Measurements from ENCODE around the gene RASA4.
"Not testable (repeated sequence)": the region's sequence is repeated elsewhere in the genome, so short reads cannot be mapped to it uniquely, and the experiment has no call there.

The RASA4 gene

DNA sequence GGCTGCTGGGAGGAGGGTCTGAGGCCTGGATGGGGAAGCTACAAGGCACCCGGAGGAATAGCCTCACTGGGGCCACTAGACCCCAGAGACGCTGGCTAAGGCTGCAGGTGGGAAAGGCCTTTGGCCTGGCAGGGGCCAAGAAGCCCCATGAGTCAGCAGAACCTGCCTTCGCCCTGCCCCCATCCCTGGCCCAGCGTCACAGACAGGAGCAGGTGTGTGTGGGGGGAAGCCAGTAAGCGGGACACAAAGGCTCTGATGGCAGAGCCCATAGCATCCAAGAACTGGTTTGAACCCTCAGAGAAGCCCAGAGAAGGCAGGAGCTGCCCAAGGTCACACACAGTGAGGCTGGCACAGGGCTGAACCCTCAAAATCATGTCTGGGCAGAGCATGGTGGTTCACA is 9.7 kb downstream of the RASA4 start:
- not testable (repeated sequence) for DNase-seq

DNA sequence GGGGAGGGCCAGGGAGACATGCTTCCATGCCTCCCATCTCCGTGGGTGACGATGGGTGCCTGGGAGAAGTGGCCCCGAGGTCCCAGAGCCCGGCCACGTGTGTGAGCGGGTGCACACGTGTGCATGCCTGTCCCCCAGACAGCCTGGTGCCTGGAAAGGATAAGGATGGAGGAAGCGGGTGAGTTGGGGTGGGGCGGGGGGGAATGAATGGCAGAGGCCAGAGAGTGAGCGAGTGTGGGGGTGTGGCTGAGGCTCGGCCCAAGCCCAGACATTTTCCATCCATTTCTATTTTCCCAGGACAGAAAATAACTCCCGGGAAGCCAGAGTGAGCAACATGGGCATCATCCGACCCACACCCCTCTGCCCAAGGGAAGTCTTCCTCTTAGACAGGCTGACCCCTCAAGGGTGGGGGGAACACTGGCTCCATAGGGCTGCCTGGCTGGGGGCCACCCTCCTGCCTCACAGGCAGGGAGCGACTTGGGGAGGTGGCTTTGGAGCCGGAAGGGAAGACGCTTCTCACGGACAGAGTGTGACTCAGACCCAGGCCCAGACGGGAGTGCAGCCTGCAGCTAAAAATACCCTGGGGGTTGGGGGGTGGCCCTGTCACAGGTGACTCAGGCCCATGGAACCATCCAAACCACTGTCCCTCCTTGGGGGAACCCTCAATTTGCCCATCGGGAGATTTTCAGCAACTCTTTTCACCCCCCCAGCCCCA is 12.0 kb downstream of the RASA4 start:
- not testable (repeated sequence) for DNase-seq

DNA sequence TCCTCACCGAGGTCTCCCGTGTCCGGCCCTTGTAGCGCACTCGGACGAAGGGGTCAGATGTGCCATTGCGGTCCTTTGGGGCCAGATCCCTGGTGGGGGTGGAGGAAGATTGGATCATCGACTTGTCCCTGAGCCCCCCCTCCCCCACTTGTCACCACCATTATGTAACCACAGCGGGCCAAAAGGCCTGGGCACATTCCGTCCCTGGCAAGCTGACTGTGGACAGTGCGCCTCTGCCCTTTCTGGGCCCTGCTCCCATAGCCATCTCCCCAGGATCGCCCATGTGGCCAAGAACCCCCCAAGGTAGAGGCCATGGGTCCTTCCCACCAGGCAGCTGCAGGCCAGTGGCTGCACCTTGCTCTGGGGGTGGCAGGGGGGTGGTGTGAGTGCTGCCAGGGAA is 14.2 kb downstream of the RASA4 start:
- not testable (repeated sequence) for DNase-seq

DNA sequence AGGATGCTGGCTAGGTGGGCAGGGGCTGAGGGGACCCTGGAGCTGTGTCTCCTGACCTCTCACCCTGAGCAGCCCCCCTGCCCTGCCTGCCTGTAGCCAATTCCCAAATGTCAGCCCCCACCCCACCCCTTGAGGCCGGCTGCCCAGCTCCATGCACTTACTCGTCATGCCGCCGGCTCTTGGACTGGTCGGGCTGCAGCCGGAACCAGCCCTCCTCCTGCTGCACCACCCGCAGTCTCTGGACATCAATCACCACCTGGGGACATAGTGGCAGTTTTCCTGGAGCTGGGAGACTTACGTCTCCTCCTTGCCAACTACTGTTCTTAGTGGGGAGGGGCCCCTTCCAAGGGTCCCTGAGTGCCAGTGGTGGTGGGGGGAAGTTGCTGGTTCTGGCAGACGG is 16.9 kb downstream of the RASA4 start:
- DNase-seq, result not testable (repeated sequence)

DNA sequence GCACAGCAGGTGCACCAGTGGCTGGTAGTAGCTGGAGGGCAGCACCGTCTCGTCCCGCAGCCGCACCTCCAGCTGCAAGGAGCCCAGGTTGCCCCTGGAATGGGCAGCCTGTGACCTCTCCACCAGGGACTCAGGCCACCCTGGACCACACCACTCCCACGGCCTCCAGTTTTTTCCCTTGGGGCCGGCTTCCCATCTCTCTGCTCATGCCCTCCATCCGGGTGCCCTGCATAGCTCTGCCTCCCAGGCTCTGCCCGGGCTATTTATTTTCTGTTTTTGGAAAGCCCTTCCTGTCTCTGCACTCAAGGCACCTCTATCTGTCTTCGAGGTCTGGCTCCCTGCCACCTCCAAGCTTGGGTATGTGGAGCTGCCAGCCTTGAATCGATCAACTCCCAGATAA is 20.5 kb downstream of the RASA4 start:
- not testable (repeated sequence) for DNase-seq

DNA sequence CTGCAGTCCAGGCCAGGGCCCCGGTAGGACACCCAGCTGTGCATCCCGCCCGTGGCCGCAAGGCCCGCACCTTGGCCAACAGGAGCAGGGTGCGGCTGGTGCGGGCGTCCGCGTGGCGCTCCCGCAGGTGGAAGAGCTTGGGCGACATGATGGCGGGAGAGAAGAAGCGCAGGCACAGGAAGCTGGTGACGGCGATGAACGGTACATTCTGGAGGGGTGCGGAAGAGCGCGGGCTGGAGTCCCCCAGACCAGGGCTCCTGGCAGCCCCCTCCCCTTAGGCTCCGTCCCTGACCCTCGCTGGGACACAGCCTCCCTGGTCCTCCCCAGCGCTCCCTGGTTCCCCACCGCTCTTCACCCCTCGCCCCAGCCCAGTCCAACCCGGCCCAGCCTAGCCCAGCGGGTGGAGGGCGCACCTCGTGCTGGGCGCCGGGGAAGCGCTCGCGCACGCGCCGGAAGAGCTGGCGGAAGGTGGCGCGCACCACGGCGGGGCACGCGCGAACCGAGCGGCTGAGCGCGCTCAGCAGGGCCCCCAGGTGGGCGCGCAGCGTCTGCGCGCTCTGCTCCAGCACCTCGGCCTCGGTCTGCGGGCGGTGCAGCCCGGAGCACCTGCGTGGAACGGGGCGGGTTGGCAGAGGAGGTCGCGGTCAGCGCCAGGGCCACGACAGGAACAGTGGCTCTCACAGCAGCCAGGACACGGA is 22.8 kb downstream of the RASA4 start:
- DNase-seq, result not testable (repeated sequence)

DNA sequence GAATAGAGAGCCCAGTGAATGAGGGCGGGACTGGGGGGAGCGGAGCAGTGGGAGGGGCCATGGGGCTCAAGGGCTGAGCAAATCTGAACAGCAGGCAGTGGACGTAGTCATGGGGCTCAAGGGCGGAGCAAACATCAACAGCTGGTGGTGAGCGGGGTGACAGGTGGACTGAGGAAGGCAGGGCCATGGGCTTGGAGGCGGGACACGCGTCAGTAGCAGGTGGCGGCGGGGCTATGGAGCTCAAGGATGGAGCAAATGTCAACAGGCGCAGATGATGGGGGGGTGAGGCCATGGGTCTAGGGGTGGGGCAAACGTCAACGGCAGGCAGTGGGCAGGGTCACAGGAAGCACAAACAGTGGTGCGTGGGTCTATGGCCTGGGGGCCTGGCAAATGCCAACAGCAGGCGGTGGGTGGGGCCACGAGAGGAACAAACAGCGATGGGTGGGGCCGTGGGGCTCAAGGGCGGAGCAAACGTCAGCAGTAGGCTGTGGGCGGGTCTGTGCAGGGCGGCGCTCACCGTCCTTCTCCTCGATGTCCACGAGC is 24.0 kb downstream of the RASA4 start:
- DNase-seq, result not testable (repeated sequence)

DNA sequence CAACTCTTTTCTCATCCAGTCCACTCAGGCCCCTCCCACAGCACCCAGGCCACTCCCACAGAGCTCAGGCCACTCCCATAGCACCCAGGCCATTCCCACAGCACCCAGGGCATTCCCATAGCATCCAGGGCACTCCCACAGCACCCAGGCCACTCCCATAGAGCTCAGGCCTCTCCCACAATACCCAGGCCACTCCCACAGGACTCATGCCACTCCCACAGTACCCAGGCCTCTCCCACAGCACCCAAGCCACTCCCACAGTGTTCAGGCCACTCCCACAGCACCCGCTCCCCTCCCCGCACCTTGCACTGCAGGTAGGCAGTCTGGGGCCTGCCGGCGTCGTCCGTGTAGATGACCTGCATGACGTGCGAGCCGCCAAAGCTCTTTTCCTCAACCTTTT is 26.7 kb downstream of the RASA4 start:
- DNase-seq, result not testable (repeated sequence)

DNA sequence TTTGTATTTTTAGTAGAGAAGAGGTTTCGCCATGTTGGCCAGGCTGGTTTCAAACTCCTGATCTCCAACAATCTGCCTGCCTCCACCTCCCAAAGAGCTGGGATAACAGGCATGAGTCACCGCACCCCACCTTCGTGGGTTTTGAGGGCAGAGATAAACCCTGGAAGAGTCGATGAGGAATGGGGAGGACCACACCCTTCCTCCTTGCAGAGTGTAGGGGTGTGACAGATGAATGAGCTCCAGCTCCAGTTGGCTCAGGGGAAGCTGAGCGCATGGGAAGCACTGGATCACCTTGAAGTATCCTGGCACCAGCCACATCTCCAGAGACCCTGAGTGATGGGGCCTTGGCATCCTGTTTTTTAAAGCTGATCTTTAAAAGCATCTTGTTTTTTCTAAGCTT is 33.1 kb downstream of the RASA4 start:
- DNase-seq, result not testable (repeated sequence)

DNA sequence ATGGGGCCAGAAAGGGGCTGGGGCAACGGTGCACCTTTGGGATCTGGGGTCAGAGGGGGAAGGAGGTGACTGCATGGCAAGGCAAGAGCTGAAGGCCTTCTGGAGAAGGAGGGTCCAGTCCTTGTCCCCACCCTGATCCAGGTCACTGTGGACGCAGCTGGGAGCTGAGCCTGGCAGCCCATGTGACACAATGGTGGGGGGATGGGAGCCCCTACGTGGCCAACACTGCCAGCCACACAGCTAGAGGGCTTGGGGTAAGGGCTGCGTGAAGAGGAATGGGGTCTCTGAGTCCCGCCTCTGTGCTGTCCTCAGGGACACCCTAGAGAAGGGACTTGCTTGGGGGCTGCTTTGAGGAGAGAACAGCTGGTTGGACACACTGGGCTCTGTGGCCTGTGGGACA is 34.8 kb downstream of the RASA4 start:
- not testable (repeated sequence) for DNase-seq

DNA sequence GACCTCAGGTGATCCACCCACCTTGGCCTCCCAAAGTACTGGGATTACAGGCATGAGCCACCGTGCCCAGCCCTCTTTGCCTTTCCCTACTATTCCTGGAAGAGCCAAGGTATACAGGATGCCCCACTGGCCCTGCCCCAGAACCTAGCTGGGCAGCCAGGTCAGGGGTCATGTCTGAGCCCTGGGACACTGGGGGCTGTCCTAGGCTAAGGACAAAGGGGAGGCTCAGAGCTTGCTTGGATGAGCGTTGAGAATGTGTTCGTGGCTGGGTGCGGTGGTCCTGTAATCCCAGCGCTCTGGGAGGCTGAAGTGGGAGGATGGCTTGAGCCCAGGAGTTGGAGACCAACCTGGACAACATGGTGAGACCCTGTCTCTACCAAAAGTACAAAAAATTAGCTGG is 38.1 kb downstream of the RASA4 start:
- DNase-seq, result not testable (repeated sequence)

DNA sequence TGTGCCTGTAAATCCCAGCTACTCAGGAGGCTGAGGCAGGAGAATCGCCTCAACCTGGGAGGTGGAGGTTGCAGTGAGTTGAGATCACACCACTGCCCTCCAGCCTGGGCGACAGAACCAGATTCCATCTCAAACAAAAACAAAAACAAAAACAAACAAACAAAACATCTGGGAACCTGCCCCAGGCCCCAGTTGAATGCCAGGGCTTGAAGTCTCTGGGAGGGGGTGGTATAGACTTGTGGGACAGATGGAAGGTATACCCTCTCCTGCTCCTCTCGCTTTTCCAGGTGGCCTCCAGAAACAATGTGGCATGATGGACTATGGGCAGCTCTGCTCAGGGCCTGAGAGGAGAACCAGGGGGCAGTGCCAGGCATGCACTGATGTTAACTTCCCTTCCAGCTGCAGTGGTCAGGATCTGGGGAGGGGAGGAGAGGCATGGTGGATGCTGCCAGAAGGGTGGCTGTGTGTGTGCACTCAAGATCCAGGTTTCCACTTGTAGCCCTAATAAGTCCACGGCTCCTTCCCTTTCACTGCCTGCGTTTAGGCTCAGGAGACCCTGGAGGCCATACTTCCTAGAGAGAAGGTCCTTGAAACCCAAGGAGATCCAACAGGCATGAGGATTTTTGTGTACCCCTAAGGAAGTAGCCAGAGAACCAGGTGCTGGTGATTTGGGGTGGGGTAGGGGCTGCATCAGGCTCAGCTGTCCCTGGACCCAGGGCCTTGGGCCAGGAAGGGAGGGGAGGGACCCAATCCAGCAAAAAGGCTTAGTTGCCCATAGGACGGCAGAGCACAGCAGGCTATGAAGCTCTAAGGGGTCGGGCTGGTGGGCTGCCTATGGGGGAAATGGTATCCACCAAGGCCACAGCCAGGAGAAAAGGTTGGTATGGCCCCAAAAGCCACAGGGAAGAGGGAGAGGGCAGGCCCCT is 39.0 kb downstream of the RASA4 start:
- not testable (repeated sequence) for DNase-seq

DNA sequence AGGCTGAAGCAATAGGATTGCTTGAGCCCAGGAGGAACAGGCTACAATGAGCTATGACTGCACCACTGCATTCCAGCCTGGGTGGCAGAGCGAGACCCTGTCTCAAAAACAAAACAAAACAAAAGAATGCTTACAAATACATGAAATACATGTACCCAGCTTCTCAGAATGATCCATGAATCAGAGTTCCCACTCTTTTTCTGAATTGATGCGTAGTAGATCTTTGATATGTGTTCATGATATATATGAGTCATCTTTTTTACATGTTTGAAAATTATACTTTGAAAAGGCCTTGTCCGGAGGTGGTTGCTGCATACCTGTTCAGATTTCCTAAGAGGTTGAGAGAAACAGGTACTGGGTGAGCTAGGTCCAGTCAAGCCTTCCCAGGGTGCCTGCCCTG is 40.2 kb downstream of the RASA4 start:
- not testable (repeated sequence) for DNase-seq

DNA sequence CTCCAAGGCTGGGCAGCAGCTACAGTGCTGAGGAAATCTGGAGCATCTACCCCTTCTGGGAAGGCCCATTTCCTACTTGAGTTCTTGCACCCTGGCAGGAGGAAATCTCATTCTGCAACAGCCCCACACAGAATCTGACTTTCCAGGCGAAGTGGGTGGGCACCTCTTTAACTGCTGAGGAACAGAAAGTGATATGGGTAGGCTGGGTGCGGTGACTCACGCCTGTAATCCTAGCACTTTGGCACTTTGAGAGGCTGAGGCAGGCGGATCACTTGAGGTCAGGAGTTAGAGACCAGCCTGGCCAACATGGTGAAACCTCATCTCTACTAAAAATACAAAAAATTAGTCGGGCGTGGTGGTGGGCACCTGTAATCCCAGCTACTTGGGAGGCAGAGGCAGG is 41.9 kb downstream of the RASA4 start:
- not testable (repeated sequence) for DNase-seq

DNA sequence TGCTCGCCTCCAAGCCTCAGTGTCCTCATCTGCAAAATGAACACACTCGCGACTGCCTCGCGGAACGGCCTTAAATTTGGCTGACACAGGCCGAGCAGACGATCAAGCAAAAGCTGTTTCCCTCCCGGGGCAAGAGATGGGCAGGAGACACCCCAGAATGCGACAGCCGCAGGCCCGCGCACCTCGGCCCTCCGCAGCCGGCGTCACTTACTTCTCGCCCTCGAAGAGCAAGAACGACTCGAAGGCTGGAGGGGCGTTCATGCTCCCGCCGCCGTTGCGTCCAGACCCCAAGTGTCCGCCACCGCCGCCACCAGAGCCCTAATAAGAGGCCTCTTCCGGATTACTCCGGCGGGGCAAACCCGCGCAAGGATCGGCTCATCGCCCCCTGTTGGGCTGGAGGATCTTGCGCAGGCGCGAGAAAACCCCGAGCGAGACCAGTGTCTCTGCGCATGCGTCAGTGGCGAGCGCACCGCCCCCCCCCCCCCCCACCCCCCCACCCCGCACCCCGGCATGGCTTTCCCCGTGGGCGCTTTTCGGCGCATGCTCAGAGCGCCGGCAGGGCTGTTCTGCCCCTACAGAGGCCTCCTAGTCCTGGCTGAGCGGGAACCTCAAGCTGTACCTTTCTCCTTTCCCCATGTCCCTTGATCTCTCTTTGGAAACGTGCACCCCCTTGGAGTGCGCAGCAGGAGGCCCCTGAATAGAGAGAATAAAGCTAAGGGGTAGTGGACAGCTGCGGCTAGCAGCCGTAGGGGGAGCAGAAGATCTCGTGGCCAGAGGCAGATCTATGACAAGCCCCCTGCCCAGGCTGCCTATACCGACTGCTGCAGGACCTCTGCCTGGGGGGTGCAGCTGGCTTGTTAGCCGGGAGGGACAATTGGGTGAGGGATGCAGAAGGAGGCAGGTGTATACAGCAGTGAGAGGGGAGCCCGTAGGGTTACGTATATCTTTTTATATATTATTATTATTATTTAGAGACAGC is 44.0 kb downstream of the RASA4 start, which contains the start of gene POLR2J3:
Gene POLR2J3, minus strand, starts transcription at position 323 of the 979 bp plus-strand sequence. Its CDS starts 62 bp downstream, at position 261.
- DNase-seq, result not testable (repeated sequence)

DNA sequence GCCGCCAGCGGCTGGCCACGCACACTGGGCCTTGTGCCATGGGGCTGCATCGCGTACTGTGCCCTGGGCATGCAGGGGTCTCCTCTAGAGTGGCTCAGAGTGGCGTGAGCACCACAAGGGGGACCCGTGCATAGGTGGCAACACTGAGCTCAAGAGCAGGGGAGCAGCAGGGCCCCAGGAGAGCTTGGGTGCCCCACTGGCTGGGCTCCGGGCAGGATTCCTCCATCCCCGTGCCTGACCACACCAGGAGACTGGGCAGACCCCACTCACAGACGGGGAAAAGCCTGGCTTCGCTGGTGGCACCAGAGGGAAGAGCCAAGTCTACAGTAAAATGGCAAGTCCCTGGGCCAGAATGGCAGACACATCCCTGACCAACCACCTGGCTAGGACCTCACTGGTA is 47.9 kb downstream of the RASA4 start:
- not testable (repeated sequence) for DNase-seq

DNA sequence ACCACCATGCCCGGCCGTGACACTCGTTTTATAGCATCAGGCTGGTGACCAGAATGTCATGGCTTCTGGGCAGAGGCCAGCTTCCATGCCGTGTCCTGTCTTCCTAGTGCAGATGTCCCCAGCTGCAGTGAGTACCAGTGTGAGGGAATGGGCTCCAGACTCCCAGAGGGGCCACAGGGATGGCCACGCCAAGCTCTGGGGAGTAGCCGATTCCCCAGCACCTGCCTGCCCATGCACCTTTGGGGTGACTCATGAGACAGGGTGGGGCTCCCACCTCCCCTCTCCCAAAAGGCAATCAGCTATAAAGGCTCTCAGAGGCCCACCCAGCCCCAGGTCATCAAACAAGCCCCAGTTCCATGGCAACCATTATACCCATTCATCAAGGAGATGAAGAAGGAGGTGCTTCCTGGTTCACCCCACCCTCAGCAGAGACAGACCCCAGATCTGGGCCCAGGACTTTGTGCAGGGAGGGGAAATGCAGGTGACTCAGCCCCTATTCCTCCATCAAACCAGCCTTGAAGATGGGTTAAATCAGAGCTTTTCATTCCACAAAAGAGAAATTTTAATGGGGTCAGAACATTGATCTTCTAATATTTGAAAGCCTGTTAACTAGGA is 65.6 kb downstream of the RASA4 start, which contains the start of gene SPDYE2:
Gene SPDYE2, plus strand, starts transcription at position 419 of the 615 bp plus-strand sequence. CDS start 2,030 bp downstream, outside the sequence.
- not testable (repeated sequence) for DNase-seq

DNA sequence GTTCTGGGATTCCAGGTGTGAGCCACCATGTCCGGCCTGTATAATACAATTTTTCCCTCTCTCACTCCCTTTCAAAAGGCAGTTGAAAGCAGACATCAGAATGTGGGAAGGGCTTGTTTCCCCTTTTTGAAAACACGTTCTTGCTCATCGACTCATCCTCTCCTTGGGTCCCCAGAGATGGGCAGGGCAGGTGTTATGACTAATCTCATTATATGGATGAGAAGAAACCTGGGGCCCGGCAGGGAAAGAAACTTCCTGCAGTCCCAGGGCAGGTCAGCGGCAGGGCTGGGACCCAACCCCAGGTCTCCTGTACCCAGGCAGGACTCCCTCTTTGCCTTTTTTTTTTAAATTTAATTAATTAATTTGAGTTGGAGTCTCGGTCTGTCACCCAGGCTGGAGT is 70.2 kb downstream of the RASA4 start:
- DNase-seq, result not testable (repeated sequence)

DNA sequence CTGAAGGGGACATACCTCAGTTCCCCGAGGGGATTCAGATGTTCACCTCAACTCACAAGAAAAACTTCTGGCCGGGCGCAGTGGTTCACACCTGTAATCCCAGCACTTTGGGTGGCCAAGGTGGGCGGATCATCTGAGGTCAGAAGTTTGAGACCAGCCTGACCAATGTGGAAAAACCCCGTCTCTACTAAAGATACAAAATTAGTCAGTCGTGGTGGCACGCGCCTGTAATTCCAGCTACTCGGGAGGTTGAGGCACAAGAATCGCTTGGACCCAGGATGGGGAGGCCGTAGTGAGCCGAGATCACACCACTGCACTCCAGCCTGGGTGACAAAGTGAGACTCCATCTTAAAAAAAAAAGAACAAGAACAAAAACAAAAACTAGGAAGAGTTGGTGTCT is 71.3 kb downstream of the RASA4 start:
- not testable (repeated sequence) for DNase-seq
